ENCODE data around the gene MTG1.
A peak's percentile ranks its signal among the peaks of the same experiment; 100 is the strongest.
"Not testable (repeated sequence)": the region's sequence is repeated elsewhere in the genome, so short reads cannot be mapped to it uniquely, and the experiment has no call there.

MTG1 gene

GRCh38 chr10:133373174-133374090 lies 20.5 kb upstream of the MTG1 start, which contains the start of gene ECHS1:
ECHS1 (minus strand) TSS chr10:133373354; CDS start chr10:133373333, 21 bp downstream.
- Mint-ChIP-seq H3K27me3 (ENCODE audit: low read depth) (peaks cover 5% of the 10 kb centered on the region), H3K4me1 (peaks cover 38% of the 10 kb centered on the region), H3K27ac (peak within 1 kb of the TSS; percentile 72 to 93 (median 81)), H3K4me3 (peak within 1 kb of the TSS; percentile 93 to 98 (median 94)), H3K36me3 (ENCODE audit: low read depth) (peaks cover 17% of the 10 kb centered on the region), H3K9me3 (no peaks in the 10 kb centered on the region)
- no peak for TF ChIP-seq CTCF (IDR thresholded peaks at IDR 0.05; ENCODE audit: unreplicated experiment in 3 of 3)

DNA sequence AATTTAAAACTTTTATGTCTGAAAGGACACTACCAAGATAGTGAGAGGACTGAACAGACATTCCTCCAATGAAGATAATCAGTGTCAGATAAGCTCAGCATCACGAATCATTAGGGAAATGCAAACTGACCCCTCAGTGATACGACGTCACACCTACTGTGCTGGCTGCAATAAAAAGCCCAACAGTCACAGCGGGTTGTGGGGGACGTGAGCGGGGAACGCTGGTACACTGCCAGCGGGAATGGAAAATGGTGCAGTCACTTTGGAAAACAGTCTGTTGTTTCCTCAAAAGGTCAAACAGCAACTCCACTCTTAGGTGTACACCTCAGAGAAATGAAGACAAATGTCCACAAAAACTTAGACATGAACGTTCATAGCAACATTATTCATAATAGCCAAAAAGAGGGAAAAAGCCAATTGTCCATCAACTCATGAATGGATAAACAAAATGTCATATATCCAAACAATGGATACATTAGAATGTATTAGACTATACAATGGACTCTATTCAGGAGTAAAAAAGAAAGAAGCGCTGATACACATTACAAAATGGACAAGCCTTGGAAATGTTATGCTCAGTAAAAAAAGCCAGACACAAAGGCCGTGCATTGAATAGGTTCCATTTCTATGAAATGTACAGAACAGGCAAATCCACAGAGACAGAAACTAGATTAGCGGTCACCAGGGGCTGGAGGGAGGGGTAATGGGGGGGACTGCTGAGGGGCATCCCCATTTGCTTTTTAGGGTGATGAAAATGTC lies 18.4 kb upstream of the MTG1 start:
- Mint-ChIP-seq H3K36me3 (ENCODE audit: low read depth) (peaks cover under 1% of the 10 kb centered on the region), H3K27me3 (ENCODE audit: low read depth) (peaks cover 5% of the 10 kb centered on the region), H3K27ac (peak overlapping the region; percentile 58 to 93 (median 72)), H3K4me1 (peaks cover 22% of the 10 kb centered on the region), H3K9me3 (no peaks in the 10 kb centered on the region), H3K4me3 (peak overlapping the region; percentile 42 to 80 (median 65))
- no peak for TF ChIP-seq CTCF (IDR thresholded peaks at IDR 0.05; ENCODE audit: unreplicated experiment in 3 of 3)

- Mint-ChIP-seq H3K4me3 (peak overlapping the region; percentile 65 to 71 (median 69)), H3K4me1 (peaks cover 20% of the 10 kb centered on the region), H3K27ac (peak overlapping the region in 1 of 3 experiments; percentile 54)
- H3K9me3 Mint-ChIP-seq; H3K27me3 Mint-ChIP-seq (ENCODE audit: low read depth); H3K36me3 Mint-ChIP-seq (ENCODE audit: low read depth): not testable (repeated sequence)
Measured at GRCh38 chr10:133376183-133376582, 17.8 kb upstream of the MTG1 start.

DNA sequence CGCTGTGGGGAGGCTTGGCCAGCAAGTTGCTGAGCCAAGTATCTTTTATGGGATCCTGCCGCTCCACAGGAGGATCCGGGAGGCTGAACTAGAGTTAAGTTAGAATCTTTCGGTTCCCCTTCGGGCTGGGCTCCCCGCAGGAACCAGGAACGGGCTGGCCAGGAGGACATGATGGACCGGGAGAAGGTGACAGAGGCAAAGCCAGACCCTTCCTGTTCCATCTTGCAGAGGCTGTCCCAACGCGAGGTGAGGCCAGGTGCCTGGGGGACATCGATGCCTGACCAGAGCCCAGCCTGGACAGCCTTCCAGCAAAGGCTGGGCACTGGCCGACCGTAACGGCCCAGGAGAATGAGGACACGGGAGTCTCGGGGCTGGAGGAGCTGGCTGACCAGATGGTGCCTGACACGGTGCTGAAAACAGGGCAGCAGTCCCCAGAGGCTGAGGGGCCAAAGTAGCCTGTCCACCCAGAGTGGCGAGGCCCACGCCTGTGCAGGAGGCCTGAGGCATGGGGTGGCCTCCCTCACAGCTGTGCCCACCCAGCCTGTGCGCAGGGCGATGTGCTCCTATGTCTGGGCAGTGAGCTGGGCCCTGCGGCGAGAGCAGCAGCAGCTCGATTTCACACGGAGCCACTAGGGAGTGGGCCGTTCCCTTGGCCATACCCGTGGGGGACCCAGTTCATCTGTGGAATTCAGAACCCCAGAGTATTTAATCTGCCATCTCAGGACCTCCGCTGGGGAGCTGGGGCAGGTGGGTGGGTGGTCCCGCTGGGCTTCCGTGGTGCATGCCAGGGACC lies 16.7 kb upstream of the MTG1 start:
- Mint-ChIP-seq H3K4me1 (peaks cover 20% of the 10 kb centered on the region), H3K4me3 (peak overlapping the region; percentile 69 to 73 (median 71)), H3K27ac (no peak overlapping the region), H3K36me3 (ENCODE audit: low read depth) (peaks cover 3% of the 10 kb centered on the region), H3K9me3 (no peaks in the 10 kb centered on the region), H3K27me3 (ENCODE audit: low read depth) (peaks cover 5% of the 10 kb centered on the region)
- TF ChIP-seq CTCF (IDR thresholded peaks at IDR 0.05; ENCODE audit: unreplicated experiment in 3 of 3): no peak

GRCh38 chr10:133377818-133378250 lies 16.1 kb upstream of the MTG1 start:
- H3K4me3 Mint-ChIP-seq: peak overlapping the region; percentile 84 to 88 (median 86)
- H3K27me3 Mint-ChIP-seq (ENCODE audit: low read depth): peaks cover 5% of the 10 kb centered on the region
- H3K9me3 Mint-ChIP-seq: no peaks in the 10 kb centered on the region
- H3K27ac Mint-ChIP-seq: peak overlapping the region; percentile 23 to 61 (median 60)
- TF ChIP-seq CTCF (IDR thresholded peaks at IDR 0.05; ENCODE audit: unreplicated experiment in 3 of 3): no peak
- peaks cover 3% of the 10 kb centered on the region for H3K36me3 Mint-ChIP-seq (ENCODE audit: low read depth)
- peaks cover 20% of the 10 kb centered on the region for H3K4me1 Mint-ChIP-seq

All from nephron (organoid).